Left renal cortex interstitium (tissue), 4 donors: ENCODE data around the gene NRM. TPM values are rescaled to one million over a fixed set of nuclear protein-coding genes. Genes with fewer than 3 reads are reported as not detected.
"Not testable (repeated sequence)": the region's sequence is repeated elsewhere in the genome, so short reads cannot be mapped to it uniquely, and the experiment has no call there.

Experiments
- DNase-seq, 4 donors: peaks; one replicate each; pipeline ENCODE4 v3.0.0-alpha.2; 2013; ENCODE audit warnings: low read depth in 4 of 4, low spot score in 2 of 4, missing footprints in 1 of 4
- polyA plus RNA-seq, 4 donors: library from polyadenylated mRNA; unstranded; fragments of 120-200 nt; gene quantifications; one replicate each; pipeline ENCODE4 v1.2.1, GENCODE V29; 2013; ENCODE audit not compliant: insufficient read length in 4 of 4

Gene NRM
- polyA plus RNA-seq = 10 to 100 TPM; 30.0 to 44.4 (median 36.6) TPM

GRCh38 chr6:30690403-30691207, at the start of gene NRM:
TSS of gene NRM (minus strand) at chr6:30690984. CDS start at chr6:30690974, 10 bp downstream.
- peak; percentile 79 to 93 (median 86) for DNase-seq

- no peak for DNase-seq
These were observed 49.7 kb upstream of the NRM start for GRCh38 chr6:30740540-30740870.

GRCh38 chr6:30738532-30738931, 47.7 kb upstream of the NRM start:
- no peak for DNase-seq

DNA sequence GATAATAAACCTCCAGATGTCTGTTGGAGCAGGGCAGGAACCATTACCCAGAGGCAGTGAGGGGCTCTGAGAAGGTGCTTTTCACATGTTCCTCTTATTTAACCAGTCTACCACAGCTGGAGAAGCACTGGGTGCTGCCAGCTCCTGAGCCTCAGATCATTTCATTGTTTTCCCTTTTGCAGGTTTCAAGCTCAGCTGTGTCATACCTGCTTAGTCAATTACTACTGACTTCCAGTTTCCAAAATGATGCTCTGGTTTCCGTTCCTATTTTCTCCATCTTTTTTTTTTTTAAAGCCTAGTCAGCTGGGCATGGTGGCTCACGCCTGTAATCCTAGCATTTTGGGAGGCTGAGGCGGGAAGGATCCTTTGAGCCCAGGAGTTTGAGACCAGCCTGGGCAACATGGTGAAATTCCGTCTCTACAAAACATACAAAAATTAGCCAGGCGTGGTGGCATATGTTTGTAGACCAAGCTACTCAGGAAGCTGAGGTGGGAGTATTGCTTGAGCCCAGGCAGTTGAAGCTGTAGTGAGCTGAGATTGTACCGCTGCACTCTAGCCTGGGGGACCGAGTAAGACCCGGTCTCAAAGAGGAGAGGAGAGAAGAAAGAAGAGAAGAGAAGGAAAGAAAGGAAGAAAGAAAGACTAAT, 45.0 kb upstream of the NRM start:
- DNase-seq = no peak

DNA sequence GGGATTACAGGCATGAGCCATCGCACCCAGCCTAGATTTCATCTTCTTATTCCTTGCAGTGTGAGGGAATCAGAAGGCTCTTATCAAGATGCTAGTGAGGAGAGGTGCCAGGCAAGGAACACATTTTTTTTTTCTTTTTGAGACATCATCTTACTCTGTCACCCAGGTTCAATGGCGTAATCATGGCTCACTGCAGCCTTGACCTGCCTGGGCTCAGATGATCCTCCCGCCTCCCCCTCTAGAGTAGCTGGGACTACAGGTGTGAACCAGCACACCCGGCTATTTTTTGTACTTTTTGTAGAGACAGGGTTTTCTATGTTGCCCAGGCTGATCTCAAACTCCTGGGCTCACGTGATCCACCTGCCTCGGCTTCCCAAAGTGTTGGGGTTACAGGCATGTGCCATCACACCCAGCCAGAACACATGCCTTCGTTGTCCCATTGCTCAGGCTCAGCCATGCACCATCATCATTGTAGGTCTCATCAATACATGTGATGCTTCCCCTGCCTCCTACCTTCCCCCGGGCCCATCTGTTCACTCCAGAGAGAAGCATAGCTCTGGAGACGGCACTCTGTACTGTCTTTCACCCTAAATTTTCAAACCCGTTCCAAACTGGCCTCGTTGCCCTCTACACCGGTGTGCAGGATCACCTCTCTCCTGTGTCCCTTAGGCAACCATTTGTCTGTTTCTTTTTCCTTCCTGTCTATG, 41.6 kb upstream of the NRM start:
- DNase-seq = no peak

GRCh38 chr6:30730601-30731435, 40.0 kb upstream of the NRM start:
- no peak for DNase-seq

- DNase-seq = no peak
These were observed 37.3 kb upstream of the NRM start for GRCh38 chr6:30727920-30728553.

DNA sequence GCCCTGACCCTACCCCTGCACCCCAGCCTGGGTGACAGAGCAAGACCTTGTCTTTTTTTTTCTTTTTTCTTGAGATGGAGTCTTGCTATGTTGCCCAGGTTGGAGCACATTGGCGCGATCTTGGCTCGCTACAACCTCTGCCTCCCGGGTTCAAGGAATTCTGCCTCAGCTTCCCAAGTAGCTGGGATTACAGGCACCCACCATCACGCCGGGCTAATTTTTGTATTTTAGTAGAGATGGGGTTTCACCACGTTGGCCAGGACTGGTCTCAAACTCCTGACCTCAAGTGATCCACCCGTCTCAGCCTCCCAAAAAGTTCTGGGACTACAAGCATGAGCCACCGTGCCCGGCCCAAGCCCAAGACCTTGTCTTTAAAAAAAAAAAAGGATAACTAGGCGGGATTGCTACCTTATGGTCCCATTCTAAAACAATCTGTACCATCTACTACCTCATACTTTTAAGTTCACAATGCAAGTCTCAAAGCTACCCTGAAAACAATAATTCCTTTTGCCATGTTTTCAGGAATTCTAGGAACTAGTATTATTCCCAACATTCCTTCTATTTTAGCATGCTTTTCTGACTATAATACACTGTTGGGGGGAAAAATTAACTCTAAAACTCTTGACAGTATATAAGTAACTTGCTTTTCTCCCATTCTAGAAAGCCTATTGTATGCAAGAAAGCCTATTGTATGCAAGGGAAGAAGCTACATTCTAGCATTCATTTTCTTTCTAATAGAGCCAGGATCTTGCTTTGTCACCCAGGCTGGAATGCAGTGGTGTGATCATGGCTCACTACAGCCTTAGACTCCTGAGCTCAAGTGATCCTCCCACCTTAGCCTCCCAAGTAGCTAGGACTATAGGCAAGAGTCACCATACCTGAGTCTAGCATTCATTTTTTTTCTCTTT, 36.0 kb upstream of the NRM start:
- no peak for DNase-seq

DNA sequence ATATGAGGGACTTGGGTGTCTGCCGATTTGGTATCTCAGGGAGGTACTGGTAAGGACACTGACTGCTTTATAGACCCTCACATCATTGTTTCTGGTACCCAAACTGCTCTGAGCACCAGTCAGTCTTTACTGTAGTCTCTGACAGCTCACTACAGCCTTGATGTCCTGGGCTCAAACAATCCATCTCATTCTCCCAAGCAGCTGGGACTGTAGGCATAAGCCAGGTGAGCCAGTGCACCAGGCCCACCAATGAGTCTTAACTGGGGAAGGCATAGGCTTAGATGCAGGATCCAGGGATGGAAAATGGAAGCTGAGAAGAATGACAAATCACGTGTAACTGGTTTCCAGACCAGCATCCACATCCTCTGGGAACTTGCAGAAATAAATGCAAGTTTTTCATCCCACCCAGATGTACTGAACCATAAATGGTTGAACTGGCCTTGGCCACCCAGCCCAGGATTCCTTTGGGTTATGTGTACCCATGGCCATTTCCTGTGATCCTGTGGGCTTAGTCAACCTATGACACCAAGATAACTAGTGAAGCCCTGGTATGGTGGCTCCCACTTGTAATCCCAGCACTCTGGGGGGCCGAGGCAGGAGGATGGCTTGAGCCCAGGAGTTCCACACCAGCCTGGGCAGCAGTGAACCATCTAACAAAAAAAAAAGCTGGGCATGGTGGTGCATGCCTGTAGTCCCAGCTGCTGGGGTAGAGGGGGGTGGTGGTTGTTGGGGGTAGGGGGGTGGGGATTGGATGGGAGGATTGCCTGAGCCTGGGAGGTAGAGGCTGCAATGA, 35.1 kb upstream of the NRM start:
- no peak for DNase-seq

DNA sequence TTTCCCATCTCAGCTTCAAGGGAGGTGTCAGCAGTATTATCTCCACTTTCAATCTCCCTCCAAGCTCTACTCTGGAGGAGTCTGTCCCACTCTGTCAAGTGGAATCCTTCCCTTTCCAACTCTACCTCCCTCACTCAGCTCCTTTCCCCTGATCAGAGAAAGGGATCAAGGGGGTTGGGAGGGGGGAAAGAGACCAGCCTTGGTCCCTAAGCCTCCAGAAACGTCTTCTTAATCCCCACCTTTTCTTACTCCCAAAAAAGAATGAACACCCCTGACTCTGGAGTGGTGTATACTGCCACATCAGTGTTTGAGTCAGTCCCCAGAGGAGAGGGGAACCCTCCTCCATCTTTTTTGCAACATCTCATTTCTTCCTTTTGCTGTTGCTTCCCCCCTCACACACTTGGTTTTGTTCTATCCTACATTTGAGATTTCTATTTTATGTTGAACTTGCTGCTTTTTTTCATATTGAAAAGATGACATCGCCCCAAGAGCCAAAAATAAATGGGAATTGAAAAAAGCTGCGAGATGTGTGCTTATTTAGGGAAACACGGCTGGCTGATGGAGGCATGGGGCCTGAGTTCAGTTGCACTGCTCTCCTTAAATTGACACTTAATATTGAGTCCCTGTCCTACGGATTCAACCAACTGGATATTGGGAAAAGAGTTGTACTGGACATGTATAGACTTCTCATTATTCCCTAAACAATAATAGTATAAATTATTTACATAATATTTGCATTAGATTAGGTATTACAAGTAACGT, 34.3 kb upstream of the NRM start:
- DNase-seq = no peak

GRCh38 chr6:30723843-30724741, 33.3 kb upstream of the NRM start:
- not testable (repeated sequence) for DNase-seq

DNA sequence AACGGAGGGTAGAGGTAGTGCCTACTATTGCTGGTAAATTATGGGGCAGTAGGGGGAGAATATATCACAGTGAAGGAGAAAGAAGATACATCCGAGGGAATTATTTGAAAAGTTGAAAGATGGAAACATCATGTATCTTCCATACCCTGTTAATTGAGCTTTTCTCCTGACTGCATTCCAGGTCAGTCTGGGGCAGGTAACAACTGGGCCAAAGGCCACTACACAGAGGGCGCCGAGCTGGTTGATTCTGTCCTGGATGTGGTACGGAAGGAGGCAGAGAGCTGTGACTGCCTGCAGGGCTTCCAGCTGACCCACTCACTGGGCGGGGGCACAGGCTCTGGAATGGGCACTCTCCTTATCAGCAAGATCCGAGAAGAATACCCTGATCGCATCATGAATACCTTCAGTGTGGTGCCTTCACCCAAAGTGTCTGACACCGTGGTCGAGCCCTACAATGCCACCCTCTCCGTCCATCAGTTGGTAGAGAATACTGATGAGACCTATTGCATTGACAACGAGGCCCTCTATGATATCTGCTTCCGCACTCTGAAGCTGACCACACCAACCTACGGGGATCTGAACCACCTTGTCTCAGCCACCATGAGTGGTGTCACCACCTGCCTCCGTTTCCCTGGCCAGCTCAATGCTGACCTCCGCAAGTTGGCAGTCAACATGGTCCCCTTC, 32.5 kb upstream of the NRM start:
- not testable (repeated sequence) for DNase-seq

GRCh38 chr6:30722280-30723112, 31.7 kb upstream of the NRM start:
- DNase-seq = peak in 3 of 4 donors; percentile 56 to 71 (median 63)

GRCh38 chr6:30722025-30722279, 31.2 kb upstream of the NRM start:
- DNase-seq = not testable (repeated sequence)
